ENCODE measurements around the gene RUSF1.

RUSF1 gene

DNA sequence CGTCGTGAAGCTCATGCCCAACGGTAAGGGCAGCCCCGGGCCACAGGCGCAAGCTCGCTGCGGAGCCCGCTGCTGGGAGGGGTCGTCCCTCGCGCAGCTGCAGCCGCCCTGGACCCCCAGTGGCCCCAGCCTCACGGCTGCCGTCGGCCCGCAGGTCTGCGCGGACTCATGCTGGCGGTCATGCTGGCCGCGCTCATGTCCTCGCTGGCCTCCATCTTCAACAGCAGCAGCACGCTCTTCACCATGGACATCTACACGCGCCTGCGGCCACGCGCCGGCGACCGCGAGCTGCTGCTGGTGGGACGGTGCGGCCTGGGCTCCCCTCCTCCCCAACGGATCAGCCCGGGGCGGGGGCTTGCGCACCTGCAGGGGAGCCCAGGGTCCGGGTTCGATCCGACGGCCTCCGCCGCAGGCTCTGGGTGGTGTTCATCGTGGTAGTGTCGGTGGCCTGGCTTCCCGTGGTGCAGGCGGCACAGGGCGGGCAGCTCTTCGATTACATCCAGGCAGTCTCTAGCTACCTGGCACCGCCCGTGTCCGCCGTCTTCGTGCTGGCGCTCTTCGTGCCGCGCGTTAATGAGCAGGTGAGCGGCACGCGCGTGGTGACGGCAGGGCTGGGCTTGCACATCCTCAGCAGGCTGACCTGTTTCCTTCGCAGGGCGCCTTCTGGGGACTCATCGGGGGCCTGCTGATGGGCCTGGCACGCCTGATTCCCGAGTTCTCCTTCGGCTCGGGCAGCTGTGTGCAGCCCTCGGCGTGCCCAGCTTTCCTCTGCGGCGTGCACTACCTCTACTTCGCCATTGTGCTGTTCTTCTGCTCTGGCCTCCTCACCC lies 19.5 kb downstream of the RUSF1 start:
- DNase-seq (ENCODE audit: low read depth) = no peak
- TF ChIP-seq, protein P1, sequence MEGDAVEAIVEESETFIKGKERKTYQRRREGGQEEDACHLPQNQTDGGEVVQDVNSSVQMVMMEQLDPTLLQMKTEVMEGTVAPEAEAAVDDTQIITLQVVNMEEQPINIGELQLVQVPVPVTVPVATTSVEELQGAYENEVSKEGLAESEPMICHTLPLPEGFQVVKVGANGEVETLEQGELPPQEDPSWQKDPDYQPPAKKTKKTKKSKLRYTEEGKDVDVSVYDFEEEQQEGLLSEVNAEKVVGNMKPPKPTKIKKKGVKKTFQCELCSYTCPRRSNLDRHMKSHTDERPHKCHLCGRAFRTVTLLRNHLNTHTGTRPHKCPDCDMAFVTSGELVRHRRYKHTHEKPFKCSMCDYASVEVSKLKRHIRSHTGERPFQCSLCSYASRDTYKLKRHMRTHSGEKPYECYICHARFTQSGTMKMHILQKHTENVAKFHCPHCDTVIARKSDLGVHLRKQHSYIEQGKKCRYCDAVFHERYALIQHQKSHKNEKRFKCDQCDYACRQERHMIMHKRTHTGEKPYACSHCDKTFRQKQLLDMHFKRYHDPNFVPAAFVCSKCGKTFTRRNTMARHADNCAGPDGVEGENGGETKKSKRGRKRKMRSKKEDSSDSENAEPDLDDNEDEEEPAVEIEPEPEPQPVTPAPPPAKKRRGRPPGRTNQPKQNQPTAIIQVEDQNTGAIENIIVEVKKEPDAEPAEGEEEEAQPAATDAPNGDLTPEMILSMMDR (IDR thresholded peaks at IDR 0.05; ENCODE audit: low read depth, low read length) = no peak
- TF ChIP-seq MYC (IDR thresholded peaks at IDR 0.05; ENCODE audit: low read depth, low read length) (no peak), POLR2A (IDR thresholded peaks at IDR 0.05; ENCODE audit: extremely low read depth, insufficient read length) (no peak)
- TF ChIP-seq, protein P2, sequence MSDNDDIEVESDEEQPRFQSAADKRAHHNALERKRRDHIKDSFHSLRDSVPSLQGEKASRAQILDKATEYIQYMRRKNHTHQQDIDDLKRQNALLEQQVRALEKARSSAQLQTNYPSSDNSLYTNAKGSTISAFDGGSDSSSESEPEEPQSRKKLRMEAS (IDR thresholded peaks at IDR 0.05; ENCODE audit: low read depth, low read length) = no peak
- H3K4me3 ChIP-seq (ENCODE audit: low read depth, low read length) = no peak overlapping the region

DNA sequence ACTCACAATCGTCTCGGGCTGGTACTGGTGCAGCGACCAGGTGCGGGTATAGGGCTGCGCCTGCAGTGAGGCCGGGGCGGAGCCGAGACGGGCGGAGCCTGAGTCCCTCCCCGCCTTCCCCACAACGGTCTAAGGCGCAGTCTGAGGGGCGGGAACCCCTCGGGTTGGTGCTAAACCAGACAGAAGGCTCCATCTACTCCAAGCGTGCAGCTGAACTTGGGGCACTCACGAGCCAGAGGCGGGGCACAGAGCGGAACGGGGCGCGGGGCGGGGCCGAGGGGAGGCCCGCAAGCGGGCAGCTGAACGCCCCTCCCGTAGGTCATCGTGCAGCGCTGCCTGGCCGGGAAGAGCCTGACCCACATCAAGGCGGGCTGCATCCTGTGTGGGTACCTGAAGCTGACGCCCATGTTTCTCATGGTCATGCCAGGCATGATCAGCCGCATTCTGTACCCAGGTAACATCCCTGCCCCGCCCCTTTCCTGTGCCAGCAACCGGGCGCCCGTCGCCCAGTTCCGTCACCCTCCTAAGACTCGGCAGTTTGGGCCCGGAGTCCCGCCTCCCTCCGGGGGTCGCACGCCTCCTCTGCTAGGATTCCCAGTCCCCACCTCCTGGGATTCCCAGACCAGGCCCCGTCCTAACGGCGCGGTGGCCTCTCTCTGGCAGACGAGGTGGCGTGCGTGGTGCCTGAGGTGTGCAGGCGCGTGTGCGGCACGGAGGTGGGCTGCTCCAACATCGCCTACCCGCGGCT lies 20.3 kb downstream of the RUSF1 start:
- no peak for TF ChIP-seq POLR2A (IDR thresholded peaks at IDR 0.05; ENCODE audit: extremely low read depth, insufficient read length)
- DNase-seq (ENCODE audit: low read depth) = peak; percentile 66
- H3K4me3 ChIP-seq (ENCODE audit: low read depth, low read length) = peak overlapping the region; percentile 21

DNA sequence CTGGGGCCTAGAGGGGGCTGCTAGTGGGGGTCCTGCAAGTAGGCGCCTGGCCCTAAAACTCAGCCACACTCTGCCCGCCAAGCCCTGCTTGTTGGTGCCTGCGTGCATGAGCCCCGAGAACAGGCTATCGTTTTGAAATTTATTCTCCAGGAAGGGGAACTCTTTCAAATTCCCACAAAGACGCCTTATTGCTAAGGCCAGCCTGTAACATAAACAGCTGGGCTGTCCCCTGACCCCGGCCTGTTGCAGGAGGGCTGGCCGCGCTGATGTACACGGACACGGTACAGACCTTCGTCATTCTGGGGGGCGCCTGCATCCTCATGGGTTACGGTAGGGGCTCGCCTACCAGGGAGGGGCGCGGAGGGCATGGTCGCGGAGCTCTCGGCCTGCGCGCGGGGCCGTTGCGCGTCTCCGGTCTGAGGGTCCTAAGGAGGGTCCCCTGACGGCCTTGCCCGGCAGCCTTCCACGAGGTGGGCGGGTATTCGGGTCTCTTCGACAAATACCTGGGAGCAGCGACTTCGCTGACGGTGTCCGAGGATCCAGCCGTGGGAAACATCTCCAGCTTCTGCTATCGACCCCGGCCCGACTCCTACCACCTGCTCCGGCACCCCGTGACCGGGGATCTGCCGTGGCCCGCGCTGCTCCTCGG lies 21.0 kb downstream of the RUSF1 start:
- H3K4me3 ChIP-seq (ENCODE audit: low read depth, low read length) = peak overlapping the region; percentile 21
- DNase-seq (ENCODE audit: low read depth) = no peak
- no peak for TF ChIP-seq POLR2A (IDR thresholded peaks at IDR 0.05; ENCODE audit: extremely low read depth, insufficient read length)
- TF ChIP-seq, protein P2 (IDR thresholded peaks at IDR 0.05; ENCODE audit: low read depth, low read length) = no peak
- TF ChIP-seq MYC (IDR thresholded peaks at IDR 0.05; ENCODE audit: low read depth, low read length) = no peak
- TF ChIP-seq, protein P1 (IDR thresholded peaks at IDR 0.05; ENCODE audit: low read depth, low read length) = no peak

DNA sequence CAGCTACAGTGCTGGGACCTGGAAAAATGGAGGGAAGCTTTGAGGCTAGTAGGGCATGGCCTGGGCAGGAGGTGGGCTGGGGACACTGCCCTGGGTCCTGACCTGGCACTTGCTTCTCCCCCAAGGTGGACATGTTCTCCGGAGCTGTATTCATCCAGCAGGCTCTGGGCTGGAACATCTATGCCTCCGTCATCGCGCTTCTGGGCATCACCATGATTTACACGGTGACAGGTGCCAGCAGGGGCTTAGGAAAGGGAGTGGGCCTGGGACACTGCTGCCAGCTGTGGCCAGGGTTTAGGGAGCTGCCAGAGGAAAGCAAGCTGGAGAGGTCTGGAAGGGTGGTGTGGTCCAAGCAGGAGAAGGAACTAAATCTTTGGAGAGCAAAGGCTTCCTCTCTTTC lies 22.1 kb downstream of the RUSF1 start:
- DNase-seq (ENCODE audit: low read depth) = no peak
- no peak overlapping the region for H3K4me3 ChIP-seq (ENCODE audit: low read depth, low read length)
- no peak for TF ChIP-seq POLR2A (IDR thresholded peaks at IDR 0.05; ENCODE audit: extremely low read depth, insufficient read length)
- TF ChIP-seq, protein P1 (IDR thresholded peaks at IDR 0.05; ENCODE audit: low read depth, low read length) = no peak
- TF ChIP-seq, protein P2 (IDR thresholded peaks at IDR 0.05; ENCODE audit: low read depth, low read length) = no peak
- TF ChIP-seq MYC (IDR thresholded peaks at IDR 0.05; ENCODE audit: low read depth, low read length) = no peak

DNA sequence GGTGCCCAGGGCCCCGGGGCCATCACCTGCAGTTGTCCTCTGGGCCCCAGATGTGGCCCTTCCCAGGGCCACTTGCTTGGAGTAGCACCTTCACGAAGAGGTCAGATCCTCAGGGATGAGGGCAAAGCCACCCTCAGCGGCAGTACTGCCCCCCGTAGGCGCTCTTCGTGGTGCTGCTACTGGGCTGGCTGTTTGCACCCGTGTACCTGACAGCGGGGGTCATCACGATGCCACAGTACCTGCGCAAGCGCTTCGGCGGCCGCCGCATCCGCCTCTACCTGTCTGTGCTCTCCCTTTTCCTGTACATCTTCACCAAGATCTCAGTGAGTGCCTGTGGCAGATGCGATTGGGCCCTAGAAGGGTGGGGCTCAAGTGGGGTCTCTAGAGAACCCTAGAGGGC lies 22.6 kb downstream of the RUSF1 start:
- TF ChIP-seq, protein P2 (IDR thresholded peaks at IDR 0.05; ENCODE audit: low read depth, low read length) = no peak
- TF ChIP-seq, protein P1 (IDR thresholded peaks at IDR 0.05; ENCODE audit: low read depth, low read length) = no peak
- no peak for TF ChIP-seq POLR2A (IDR thresholded peaks at IDR 0.05; ENCODE audit: extremely low read depth, insufficient read length)
- TF ChIP-seq MYC (IDR thresholded peaks at IDR 0.05; ENCODE audit: low read depth, low read length) = no peak
- H3K4me3 ChIP-seq (ENCODE audit: low read depth, low read length) = no peak overlapping the region
- no peak for DNase-seq (ENCODE audit: low read depth)

All from NB4 (cell line).